PC-9 (cell line): Measurements from ENCODE around the gene ARL13B. TPM values are rescaled to one million over a fixed set of nuclear protein-coding genes. Genes with fewer than 3 reads are reported as not detected.

Source experiments
- BruUV-seq: library from RNA; stranded (reverse); fragments of 400-500 nt; replicated peaks from 2 replicates; lab custom pipeline; 2021; lab: Mats Ljungman, UMichigan
- CTCF ChIA-PET: fragments of 300-600 bp; sonication (Branson Sonifier 250); formaldehyde crosslinking; loops from one replicate; lab custom pipeline; 2022; ENCODE audit warnings: antibody characterized with exemption; lab: Charles Lee
- POLR2A ChIA-PET: fragments of 300-600 bp; sonication (Branson Sonifier 250); formaldehyde crosslinking; loops from one replicate; lab custom pipeline; 2022; ENCODE audit warnings: antibody characterized with exemption; ENCODE audit not compliant: unreplicated experiment; lab: Charles Lee
- DNase-seq, 2 experiments: peaks; one replicate each; pipeline versions ENCODE4 v3.0.0 to v3.0.0-alpha.2; 2015 to 2022; ENCODE audit warnings: mixed read lengths in 1 of 2
- H2AFZ ChIP-seq: fragments of 200-600 bp; sonication (generic); 2 replicates; pipeline ENCODE4 v1.8.1; 2017; ENCODE audit warnings: antibody characterized with exemption
- H3F3A ChIP-seq: fragments of 200-600 bp; sonication (generic); 2 replicates; pipeline ENCODE4 v1.8.1; 2017; ENCODE audit warnings: antibody characterized with exemption, mild to moderate bottlenecking, low read depth; ENCODE audit not compliant: insufficient read depth
- H3K27ac ChIP-seq: fragments of 200-600 bp; sonication (generic); 2 replicates; pipeline ENCODE4 v1.6.1; 2016; ENCODE audit warnings: mixed run types
- H3K27me3 ChIP-seq: fragments of 200-600 bp; sonication (generic); 2 replicates; pipeline ENCODE4 v1.6.1; 2016; ENCODE audit warnings: low read depth, mixed run types; ENCODE audit not compliant: insufficient read depth
- H3K36me3 ChIP-seq: fragments of 200-600 bp; sonication (generic); 2 replicates; pipeline ENCODE4 v1.6.1; 2016; ENCODE audit warnings: low read depth, mixed run types
- H3K4me1 ChIP-seq: fragments of 200-600 bp; sonication (generic); replicated peaks from 2 replicates; pipeline ENCODE4 v1.6.1; 2016; ENCODE audit warnings: mixed run types; ENCODE audit not compliant: insufficient read depth
- H3K4me2 ChIP-seq: fragments of 200-600 bp; sonication (generic); 2 replicates; pipeline ENCODE4 v1.6.1; 2017; ENCODE audit warnings: mixed run types
- H3K4me3 ChIP-seq: fragments of 200-600 bp; sonication (generic); 2 replicates; pipeline ENCODE4 v1.6.1; 2016; ENCODE audit warnings: mixed run types
- H3K79me2 ChIP-seq: fragments of 200-600 bp; sonication (generic); 2 replicates; pipeline ENCODE4 v1.6.1; 2017; ENCODE audit warnings: low read depth, mixed run types
- H3K9me2 ChIP-seq: fragments of 200-600 bp; sonication (generic); 2 replicates; pipeline ENCODE4 v1.8.1; 2017; ENCODE audit warnings: mild to moderate bottlenecking; ENCODE audit not compliant: insufficient read depth
- H3K9me3 ChIP-seq: fragments of 200-600 bp; sonication (generic); 2 replicates; pipeline ENCODE4 v1.8.1; 2016; ENCODE audit warnings: low read depth; ENCODE audit not compliant: insufficient read depth
- H4K20me1 ChIP-seq: fragments of 200-600 bp; sonication (generic); 2 replicates; pipeline ENCODE4 v1.8.1; 2017; ENCODE audit not compliant: insufficient read depth
- CTCF ChIP-seq: fragments of 200-600 bp; sonication (generic); conservative IDR thresholded peaks from 2 replicates; pipeline ENCODE4 v1.6.1; 2017; ENCODE audit warnings: mixed run types, antibody characterized with exemption, mild to moderate bottlenecking, moderate library complexity
- EZH2 ChIP-seq: fragments of 200-600 bp; sonication (generic); IDR thresholded peaks from 2 replicates; pipeline ENCODE4 v1.8.0; 2017; ENCODE audit warnings: antibody characterized with exemption, low read depth
- intact Hi-C: fragments of 100-400 bp; cut with micrococcal nuclease; formaldehyde crosslinking; loops from one replicate; pipeline ENCODE4 v1.10.0; 2022; ENCODE audit not compliant: unreplicated experiment
- total RNA-seq: library from RNA; stranded (reverse); gene quantifications from 2 replicates; pipeline ENCODE4 v1.2.3, GENCODE V29; 2021

The ARL13B gene
- total RNA-seq, 1 experiment from 2014 or later: 20.2 TPM

GRCh38 chr3:94026623-94027022, 46.7 kb downstream of the ARL13B start:
- Histone ChIP-seq H3K36me3 (no peaks in the 10 kb centered on the region), H3K79me2 (no peaks in the 10 kb centered on the region), H2AFZ (no peak overlapping the region), H3K4me3 (no peak overlapping the region), H3K9me2 (no peaks in the 10 kb centered on the region), H3F3A (peaks cover 13% of the 10 kb centered on the region), H4K20me1 (no peaks in the 10 kb centered on the region), H3K4me2 (peak overlapping the region; percentile 79; the same call in 1 of the 2 replicates), H3K27ac (no peak overlapping the region), H3K4me1 (peaks cover 18% of the 10 kb centered on the region), H3K27me3 (no peaks in the 10 kb centered on the region), H3K9me3 (no peaks in the 10 kb centered on the region)
- no TSS peak for BruUV-seq
- ChIA-PET CTCF (interaction anchor here (1.2 kb wide), 1 partner anchor 43 kb away, joined by 5 read pairs; no protein-coding TSS in a partner anchor), POLR2A (interaction anchor here (0.6 kb wide), 1 partner anchor 37 kb away, joined by 6 read pairs; no protein-coding TSS in a partner anchor)
- TF ChIP-seq EZH2 (no peak), CTCF (no peak)
- DNase-seq: peak in 1 of 2 experiments; percentile 9
- intact Hi-C loops: no loop called here

GRCh38 chr3:94028093-94028837, 48.3 kb downstream of the ARL13B start, which contains the start of gene STX19:
STX19 (minus strand) TSS chr3:94028597; CDS start chr3:94015269, 13,328 bp downstream.
- Histone ChIP-seq H3K27me3 (no peaks in the 10 kb centered on the region), H3K4me3 (peak within 1 kb of the TSS; percentile 56), H3K9me2 (no peaks in the 10 kb centered on the region), H3K79me2 (no peaks in the 10 kb centered on the region), H2AFZ (peak within 1 kb of the TSS; percentile 72), H3K4me1 (peaks cover 18% of the 10 kb centered on the region), H4K20me1 (no peaks in the 10 kb centered on the region), H3K4me2 (peak within 1 kb of the TSS; percentile 79), H3K36me3 (no peaks in the 10 kb centered on the region), H3F3A (peaks cover 13% of the 10 kb centered on the region), H3K9me3 (no peaks in the 10 kb centered on the region), H3K27ac (peak within 1 kb of the TSS; percentile 60)
- intact Hi-C loops: loop anchor here (1.0 kb wide), 1 partner anchor 35 kb away; the partner anchor contains the start of gene NSUN3
- BruUV-seq: TSS peak; percentile 69
- ChIA-PET CTCF (interaction anchor here (0.6 to 0.7 kb wide), 2 partner anchors 24 to 28 kb away, joined by 3 read pairs; no protein-coding TSS in a partner anchor), POLR2A (interaction anchor here (0.6 to 1.2 kb wide), 4 partner anchors 25 to 1218 kb away, joined by 3 to 10 read pairs (median 4); partner anchors contain the start of genes ARL13B and PROS1)
- TF ChIP-seq CTCF (no peak), EZH2 (no peak)
- peak; percentile 19 to 96 for DNase-seq

- H3K79me2 ChIP-seq: no peaks in the 10 kb centered on the region
- intact Hi-C loops: no loop called here
- no peaks in the 10 kb centered on the region for H3K27me3 ChIP-seq
- ChIA-PET CTCF (no interaction called here), POLR2A (interaction anchor here (0.6 kb wide), 1 partner anchor 26 kb away, joined by 7 read pairs; no protein-coding TSS in a partner anchor)
- no peaks in the 10 kb centered on the region for H3K4me1 ChIP-seq
- peak in 1 of 2 experiments; percentile 35 for DNase-seq
- BruUV-seq: no TSS peak
- TF ChIP-seq CTCF (peak; percentile 78), EZH2 (no peak)
- H4K20me1 ChIP-seq: no peaks in the 10 kb centered on the region
- no peaks in the 10 kb centered on the region for H3K36me3 ChIP-seq
- no peak overlapping the region for H3K4me3 ChIP-seq
- H3K27ac ChIP-seq: no peak overlapping the region
- no peak overlapping the region for H3K4me2 ChIP-seq
- H3F3A ChIP-seq: no peaks in the 10 kb centered on the region
- H3K9me3 ChIP-seq: no peaks in the 10 kb centered on the region
- H3K9me2 ChIP-seq: no peaks in the 10 kb centered on the region
- H2AFZ ChIP-seq: no peak overlapping the region
Measured at GRCh38 chr3:94036909-94037507, 57.1 kb downstream of the ARL13B start.
